LNCaP clone FGC (cell line): Measurements from ENCODE around the gene MYH6.

Source experiments
- DNase-seq: peaks from one replicate; pipeline ENCODE4 v3.0.0-alpha.2; 2011; ENCODE audit warnings: low read depth
- H3K4me3 ChIP-seq: 2 replicates; pipeline ENCODE4 v1.5.1; 2011; ENCODE audit warnings: mild to moderate bottlenecking, low read depth, low read length, control low read depth
- CTCF ChIP-seq: IDR thresholded peaks from 2 replicates; pipeline ENCODE4 v1.5.1; 2012; ENCODE audit warnings: mild to moderate bottlenecking; ENCODE audit not compliant: control insufficient read depth, insufficient read depth; ENCODE audit errors: extremely low read depth

MYH6 gene

DNA sequence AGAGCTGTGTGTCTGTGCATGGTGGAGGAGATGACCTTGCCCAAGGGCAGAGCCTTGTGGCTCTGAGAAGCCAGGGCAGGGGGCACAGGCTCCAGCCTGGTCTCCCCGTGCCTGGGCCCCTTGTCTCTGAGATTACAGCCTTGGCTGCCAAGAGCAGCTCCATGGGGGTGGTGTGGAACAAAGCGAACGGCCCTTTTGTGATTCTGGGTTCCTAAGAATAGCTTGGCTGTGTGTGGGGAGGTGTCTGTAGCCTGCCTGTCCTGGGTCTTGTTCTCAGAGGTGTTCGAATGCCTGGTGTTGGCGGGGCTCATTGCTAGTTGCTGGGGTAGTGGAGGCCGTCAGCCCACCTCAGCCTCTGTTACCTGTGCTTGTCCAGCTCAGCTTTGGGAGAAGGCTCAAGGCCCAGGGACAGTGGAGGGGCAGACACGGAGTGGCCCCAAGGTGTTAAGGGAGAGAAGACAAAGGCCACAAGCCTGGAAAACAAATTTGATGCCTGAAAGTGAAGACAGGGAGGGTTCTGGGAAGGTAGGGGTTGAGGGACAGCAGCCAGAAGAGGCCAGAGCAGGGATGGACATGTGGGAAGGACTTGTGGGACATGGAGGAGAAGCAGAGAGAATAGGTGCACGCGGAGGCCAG lies 34.8 kb upstream of the MYH6 start:
- no peak for DNase-seq
- H3K4me3 ChIP-seq: no peak overlapping the region
- TF ChIP-seq CTCF: no peak

- no peak overlapping the region for H3K4me3 ChIP-seq
- TF ChIP-seq CTCF: no peak
- DNase-seq: peak; percentile 7
These were observed 33.0 kb upstream of the MYH6 start for GRCh38 chr14:23441076-23441475.

- no peak overlapping the region for H3K4me3 ChIP-seq
- DNase-seq: no peak
- no peak for TF ChIP-seq CTCF
These were observed 31.2 kb upstream of the MYH6 start for GRCh38 chr14:23439107-23439835.

DNA sequence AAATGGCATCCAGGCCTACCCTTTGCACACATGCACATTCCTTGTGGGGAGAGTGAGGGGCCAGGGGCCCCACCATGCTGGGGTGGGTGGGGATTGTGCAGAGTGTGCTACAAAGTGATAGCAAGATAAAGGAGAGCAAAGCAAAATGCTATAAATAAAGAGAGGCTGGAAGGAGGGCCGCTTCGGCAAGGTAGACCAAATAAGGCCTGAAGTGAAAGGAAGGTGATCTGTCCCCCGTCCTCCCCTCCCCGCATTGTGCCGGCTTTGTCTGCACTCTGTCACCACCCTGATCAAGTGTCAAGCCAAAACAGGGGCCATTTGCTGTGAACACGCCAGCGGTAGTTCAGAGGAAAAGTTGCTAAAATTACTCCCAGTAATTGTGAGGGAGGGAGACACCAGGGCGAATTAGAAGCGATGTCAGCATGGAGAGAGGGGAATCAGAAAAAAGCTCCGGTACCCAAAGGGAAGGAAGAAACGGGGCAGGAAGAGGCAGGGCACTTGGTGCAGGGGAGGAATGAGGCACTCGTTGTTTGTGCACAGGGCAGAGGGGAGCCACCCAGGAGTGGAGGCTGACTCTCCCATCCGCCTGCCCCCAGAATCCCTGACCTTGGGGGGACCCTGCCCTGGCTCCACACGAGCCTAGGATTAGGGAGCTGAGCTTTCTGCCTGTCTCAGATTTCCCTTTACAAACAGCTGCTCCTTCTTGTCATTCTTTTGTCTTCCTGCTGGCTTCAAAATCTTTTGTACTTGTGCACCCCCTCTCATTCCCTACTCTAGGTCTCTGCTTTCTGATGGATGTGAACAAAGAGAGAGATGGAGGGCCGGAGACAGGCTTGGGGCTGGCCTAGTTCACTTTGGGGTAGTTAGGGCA lies 30.3 kb upstream of the MYH6 start:
- no peak for TF ChIP-seq CTCF
- DNase-seq: no peak

GRCh38 chr14:23437133-23438100 lies 29.3 kb upstream of the MYH6 start:
- no peak for DNase-seq
- no peak overlapping the region for H3K4me3 ChIP-seq
- TF ChIP-seq CTCF: no peak

More for the DNA sequence above, 30.3 kb upstream of the MYH6 start:
- H3K4me3 ChIP-seq: no peak overlapping the region
